Suppressor macrophage (primary cell): ENCODE data around the gene NPIPB2.

Experiments
- DNase-seq, 4 experiments: peaks; one replicate each; pipeline ENCODE4 v3.0.0-alpha.2; 2020 to 2022

The NPIPB2 gene

GRCh38 chr16:11896486-11897176 lies 45.2 kb downstream of the NPIPB2 start:
- peak; percentile 45 to 67 (median 53) for DNase-seq

- no peak for DNase-seq
These were observed 48.3 kb downstream of the NPIPB2 start for GRCh38 chr16:11893571-11893970.

GRCh38 chr16:11892761-11893160 lies 49.1 kb downstream of the NPIPB2 start:
- peak in 3 of 4 experiments; percentile 14 to 59 (median 47) for DNase-seq

GRCh38 chr16:11890231-11890965 lies 51.4 kb downstream of the NPIPB2 start:
- no peak for DNase-seq

GRCh38 chr16:11886881-11887280 lies 55.0 kb downstream of the NPIPB2 start:
- DNase-seq = no peak

GRCh38 chr16:11884035-11884434 lies 57.8 kb downstream of the NPIPB2 start:
- DNase-seq = no peak

- peak in 3 of 4 experiments; percentile 6 to 33 (median 30) for DNase-seq
These were observed 61.8 kb downstream of the NPIPB2 start for GRCh38 chr16:11880007-11880406.

GRCh38 chr16:11877374-11877773 lies 64.5 kb downstream of the NPIPB2 start:
- no peak for DNase-seq
